B cell (primary cell): ENCODE results near the gene SNAPC1.

Experiments
- EZH2 ChIP-seq: IDR thresholded peaks from 2 replicates; pipeline ENCODE4 v1.6.1; 2012; ENCODE audit warnings: borderline replicate concordance, low read depth, mild to moderate bottlenecking, moderate library complexity, low read length; ENCODE audit not compliant: insufficient read depth, poor library complexity, severe bottlenecking
- TF ChIP-seq, protein P1 (sequence below): fragments of 200-600 bp; IDR thresholded peaks from one replicate; pipeline ENCODE4 v1.8.0; 2022; ENCODE audit warnings: antibody characterized with exemption, mild to moderate bottlenecking

DNA sequence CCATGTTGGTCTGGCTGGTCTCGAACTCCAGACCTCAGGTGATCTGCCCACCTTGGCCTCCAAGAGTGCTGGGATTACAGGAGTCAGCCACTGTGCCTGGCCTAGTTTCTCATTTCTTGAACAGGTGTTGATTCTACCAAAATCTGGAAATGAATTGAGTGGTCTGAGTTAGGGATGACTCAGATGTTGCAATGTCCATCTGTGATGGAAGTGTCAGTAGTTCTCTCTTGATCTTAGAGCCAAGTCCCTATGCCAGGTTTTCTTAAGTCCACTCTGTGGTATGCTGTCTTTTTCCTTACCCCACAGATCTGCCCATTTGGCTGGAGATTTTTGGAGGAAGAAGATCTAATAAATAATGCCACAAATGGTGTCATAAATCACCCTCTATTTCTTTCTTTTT lies 12.6 kb downstream of the SNAPC1 start:
- TF ChIP-seq, protein P1, sequence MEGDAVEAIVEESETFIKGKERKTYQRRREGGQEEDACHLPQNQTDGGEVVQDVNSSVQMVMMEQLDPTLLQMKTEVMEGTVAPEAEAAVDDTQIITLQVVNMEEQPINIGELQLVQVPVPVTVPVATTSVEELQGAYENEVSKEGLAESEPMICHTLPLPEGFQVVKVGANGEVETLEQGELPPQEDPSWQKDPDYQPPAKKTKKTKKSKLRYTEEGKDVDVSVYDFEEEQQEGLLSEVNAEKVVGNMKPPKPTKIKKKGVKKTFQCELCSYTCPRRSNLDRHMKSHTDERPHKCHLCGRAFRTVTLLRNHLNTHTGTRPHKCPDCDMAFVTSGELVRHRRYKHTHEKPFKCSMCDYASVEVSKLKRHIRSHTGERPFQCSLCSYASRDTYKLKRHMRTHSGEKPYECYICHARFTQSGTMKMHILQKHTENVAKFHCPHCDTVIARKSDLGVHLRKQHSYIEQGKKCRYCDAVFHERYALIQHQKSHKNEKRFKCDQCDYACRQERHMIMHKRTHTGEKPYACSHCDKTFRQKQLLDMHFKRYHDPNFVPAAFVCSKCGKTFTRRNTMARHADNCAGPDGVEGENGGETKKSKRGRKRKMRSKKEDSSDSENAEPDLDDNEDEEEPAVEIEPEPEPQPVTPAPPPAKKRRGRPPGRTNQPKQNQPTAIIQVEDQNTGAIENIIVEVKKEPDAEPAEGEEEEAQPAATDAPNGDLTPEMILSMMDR, result no peak
- TF ChIP-seq EZH2, result no peak
